HG03354 (cell line): ENCODE results near the gene CBLN3.
"Not testable (repeated sequence)": the region's sequence is repeated elsewhere in the genome, so short reads cannot be mapped to it uniquely, and the experiment has no call there.

Experiments used
- ATAC-seq: cut with Tn5 transposase; IDR thresholded peaks from one replicate; pipeline ENCODE4 v1.9.1; 2021; ENCODE audit warnings: mild to moderate bottlenecking; ENCODE audit not compliant: unreplicated experiment, poor library complexity, severe bottlenecking

Gene CBLN3

DNA sequence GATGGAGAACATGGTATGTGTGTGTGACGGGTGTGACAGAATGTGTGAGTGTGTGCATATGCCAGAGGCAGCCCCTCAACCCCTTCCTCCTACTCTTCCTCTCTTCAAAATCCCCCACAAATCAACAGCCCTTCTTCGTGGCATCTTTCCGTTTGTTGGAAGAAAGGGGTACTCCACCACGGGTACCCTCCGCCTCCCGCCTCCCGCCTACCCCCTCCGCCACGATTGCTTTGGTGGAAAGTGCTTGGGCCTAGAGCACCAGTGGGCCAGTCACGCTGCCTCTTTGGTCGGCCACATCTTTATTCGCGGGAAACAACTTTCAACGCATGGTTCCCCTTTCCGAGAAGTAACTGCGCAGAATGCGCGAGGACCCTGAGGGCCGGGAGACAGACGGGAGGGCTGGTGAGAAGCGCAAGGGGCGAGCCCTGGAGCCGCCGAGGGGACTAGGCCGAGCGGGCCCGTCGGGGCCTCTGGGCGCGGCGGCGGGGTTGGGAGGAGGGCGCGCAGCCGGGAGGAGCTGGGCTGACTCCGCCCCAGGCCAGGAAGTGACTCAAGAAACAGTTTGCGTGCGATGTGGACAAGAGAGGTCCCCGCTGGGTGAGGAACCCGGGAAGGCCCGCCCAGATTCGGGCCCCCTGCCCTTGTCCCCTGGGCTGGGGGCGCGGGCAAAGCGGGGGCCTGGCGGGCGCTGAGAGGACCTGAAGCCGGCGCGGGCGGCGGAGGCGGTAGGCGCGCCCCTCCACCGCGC, at the start of gene CBLN3, which contains the start of gene KHNYN:
Gene CBLN3 (minus strand): TSS at position 274 of the 748 bp plus-strand sequence. CDS start 614 bp downstream, outside the sequence.
Gene KHNYN (plus strand): TSS at position 560 of the 748 bp plus-strand sequence. CDS start 777 bp downstream, outside the sequence.
- peak; percentile 86 for ATAC-seq

DNA sequence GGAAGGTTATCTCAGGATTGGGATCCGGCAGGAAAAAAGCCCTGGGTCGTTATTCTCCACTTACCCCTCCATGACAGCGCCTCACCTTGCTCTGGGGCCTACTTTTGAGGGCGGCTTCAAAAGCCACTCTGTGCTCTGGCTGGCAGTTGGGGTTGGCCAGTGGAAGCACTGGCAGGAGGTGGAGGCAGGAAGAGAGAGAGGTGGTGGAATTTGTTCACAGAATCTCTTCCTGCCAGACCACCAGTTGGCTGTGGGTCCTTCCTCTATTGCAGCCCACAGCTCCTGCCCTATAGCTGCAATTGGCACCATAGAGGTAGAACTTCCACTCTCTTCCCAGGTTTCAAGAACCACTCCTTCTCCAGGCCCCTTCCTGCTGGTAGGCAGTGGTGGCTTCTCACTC, 45.8 kb upstream of the CBLN3 start:
- no peak for ATAC-seq

GRCh38 chr14:24473211-24473610, 43.7 kb upstream of the CBLN3 start:
- ATAC-seq: no peak

GRCh38 chr14:24470450-24470849, 41.0 kb upstream of the CBLN3 start:
- ATAC-seq: not testable (repeated sequence)

- ATAC-seq: no peak
Measured at GRCh38 chr14:24465805-24466204, 36.3 kb upstream of the CBLN3 start.

GRCh38 chr14:24465368-24465767, 35.9 kb upstream of the CBLN3 start:
- ATAC-seq: no peak

GRCh38 chr14:24463884-24464785, 34.7 kb upstream of the CBLN3 start:
- no peak for ATAC-seq

- no peak for ATAC-seq
Measured at GRCh38 chr14:24463017-24463883, 33.8 kb upstream of the CBLN3 start.

DNA sequence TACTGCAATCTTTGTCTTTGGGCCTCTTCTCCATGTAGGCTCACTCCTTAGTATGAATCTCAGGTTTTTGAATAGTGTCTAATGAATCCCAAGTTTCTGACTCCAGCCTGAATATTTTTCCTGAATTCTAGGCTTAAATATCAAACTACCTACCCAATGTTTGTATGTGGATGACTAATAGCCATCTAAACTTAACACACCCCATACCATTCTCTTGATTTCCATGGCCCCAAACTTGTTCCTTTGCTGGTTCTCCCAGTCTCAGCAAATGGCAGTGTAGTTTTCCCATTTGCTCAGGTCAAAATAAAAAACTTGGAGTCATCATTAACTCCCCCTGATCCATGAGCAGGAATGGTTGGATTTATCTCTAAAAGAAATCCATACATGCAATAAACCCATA, 31.9 kb upstream of the CBLN3 start:
- ATAC-seq: no peak

GRCh38 chr14:24459331-24459730, 29.9 kb upstream of the CBLN3 start:
- ATAC-seq: no peak

- no peak for ATAC-seq
Measured at GRCh38 chr14:24458736-24459135, 29.3 kb upstream of the CBLN3 start.

DNA sequence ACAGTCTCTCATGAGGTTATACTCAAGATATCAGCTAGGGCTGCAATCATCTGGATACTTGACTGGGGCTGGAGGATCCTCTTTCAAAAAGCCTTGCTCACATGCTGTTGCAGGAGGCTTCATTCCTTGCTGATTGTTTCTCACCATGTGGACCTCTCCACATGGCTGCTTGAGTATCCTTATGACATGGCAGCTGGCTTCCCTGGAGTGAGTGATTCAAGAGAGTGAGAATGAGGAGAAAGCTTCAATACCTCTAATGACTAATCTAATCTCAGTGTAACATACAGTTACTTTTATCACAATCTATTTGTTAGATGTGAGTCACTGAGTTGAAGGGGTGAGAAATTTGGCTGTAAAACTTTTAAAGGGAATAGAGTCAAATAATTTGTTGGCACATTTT, 27.5 kb upstream of the CBLN3 start:
- ATAC-seq: no peak

GRCh38 chr14:24450828-24451227, 21.4 kb upstream of the CBLN3 start:
- not testable (repeated sequence) for ATAC-seq

- ATAC-seq: no peak
Measured at GRCh38 chr14:24443053-24443665, 13.7 kb upstream of the CBLN3 start.

DNA sequence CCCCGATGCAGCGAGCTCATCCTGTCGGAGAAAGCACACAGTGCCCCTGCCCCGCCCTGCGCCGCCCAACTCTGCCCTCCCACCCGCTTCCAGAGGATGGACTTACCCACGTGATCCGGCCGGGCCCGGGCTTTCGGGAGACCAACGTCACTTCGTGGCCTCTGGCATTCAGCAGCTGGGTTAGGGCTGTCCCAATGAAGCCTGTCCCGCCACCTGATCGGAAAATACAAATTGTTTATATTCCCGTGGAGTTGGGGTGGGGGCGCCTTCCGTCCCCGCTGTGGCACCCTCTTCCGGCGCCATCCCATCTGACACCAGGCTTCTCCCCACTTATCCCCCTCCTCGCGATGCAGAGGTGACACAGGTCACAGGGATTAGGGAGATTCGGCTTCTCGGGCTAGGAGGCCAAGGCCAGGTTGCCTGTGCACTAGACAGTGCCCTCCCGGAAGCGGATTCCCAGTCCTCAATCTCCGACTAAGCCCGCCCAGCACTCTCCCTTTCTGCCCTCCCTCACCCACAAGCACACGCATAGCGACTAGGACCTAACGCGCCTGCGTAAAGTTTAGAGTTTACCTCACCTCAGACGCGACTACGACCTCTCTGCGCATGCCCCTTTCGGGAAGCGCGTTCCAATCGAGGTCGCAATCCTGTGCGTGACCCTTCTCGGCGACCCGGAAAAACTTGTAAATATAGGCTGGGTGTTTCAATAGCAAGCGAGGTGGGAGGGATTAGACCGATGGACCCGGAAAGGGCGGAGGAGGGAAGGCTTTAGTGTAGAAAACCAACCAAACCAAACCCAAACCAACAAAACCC, 13.0 kb upstream of the CBLN3 start, which contains the start of gene SDR39U1:
Gene SDR39U1 (minus strand): TSS at position 537 of the 813 bp plus-strand sequence. CDS start 7 bp downstream, at position 530.
- peak; percentile 91 for ATAC-seq

DNA sequence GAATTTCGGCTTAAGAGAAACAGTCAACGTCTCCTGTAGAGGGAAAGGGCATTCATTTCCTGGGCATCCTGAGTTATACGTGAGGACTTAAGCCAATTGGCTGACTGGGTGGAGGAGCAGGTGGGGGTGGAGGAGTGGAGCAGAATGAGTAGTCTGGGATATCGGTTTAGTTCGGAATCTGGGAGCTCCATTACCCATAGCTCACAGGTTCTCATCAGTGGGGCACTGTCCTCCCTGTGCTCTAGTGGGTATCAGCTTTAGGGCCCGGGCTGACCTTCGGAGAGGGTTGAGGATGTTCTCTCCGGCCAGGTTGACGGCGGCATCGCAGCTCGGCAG, 12.4 kb upstream of the CBLN3 start:
- ATAC-seq: no peak

DNA sequence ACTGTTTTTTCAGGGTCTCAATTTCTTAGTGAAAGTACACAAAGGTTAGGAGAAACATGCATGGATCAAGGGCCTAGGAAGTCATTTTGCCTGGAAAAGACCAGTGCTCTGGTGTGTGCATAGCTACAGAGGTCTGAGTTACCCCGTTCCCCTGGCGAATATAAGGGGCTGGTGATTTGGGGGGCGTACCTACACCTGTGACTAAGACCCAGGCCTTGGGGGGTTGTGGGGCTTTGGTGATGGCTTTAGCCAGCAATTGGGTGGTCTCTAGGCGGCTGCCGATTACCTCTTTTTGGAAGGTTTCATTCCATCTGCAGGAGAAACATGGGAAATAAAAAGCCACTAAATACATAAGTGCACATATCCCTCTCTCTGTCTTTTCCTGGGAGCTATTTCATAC, 12.0 kb upstream of the CBLN3 start:
- no peak for ATAC-seq

DNA sequence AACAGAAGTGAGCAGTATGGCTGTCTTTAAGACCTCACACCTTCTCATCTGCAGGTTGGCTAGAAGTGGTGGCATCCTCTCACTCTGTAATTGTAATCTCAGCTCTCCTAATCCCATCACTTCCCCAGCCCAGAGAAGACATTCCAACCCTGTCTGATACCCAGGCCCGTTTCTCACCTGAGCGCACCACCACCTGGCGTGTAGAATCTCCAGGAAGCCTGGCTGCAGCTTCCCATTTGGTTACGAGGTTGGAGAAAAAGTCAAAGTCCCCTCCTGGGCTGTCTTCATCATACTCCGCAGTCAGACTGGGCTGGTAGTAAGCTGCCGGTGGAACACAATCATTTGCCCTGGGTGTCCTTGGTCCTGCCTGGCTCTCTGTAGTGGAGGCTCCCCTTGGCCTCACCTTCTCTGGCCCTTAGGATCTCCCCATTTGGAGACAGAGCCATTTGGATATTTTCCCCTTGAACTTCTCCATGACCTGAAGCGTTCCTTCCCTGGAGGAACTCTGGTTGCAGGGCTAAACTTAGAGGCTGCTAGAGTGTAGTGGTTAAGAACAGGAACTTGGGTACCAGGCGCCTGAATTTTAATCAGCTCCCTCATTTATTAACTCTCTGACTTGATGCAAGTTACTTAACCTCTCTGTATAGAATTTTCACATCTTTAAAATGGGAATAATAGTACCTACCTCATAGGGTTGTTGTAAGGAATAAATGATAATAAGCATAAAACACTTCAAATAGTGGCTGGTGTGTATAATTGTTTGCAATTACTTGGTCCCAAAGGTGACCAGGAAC, 11.3 kb upstream of the CBLN3 start:
- ATAC-seq: no peak
